Ectodermal cell (in vitro differentiated cells): ENCODE results near the gene IL6R.

Experiments
- H3K27ac ChIP-seq: 2 replicates; pipeline ENCODE4 v1.7.0; 2013; ENCODE audit warnings: mild to moderate bottlenecking, low read depth, low read length; ENCODE audit not compliant: insufficient read depth, poor library complexity, severe bottlenecking
- H3K27me3 ChIP-seq: 2 replicates; pipeline ENCODE4 v1.7.0; 2013; ENCODE audit warnings: mild to moderate bottlenecking, low read length; ENCODE audit not compliant: insufficient read depth, control insufficient read depth, poor library complexity, severe bottlenecking
- H3K36me3 ChIP-seq: one replicate; pipeline ENCODE4 v1.7.0; 2013; ENCODE audit warnings: low read length; ENCODE audit not compliant: control insufficient read depth, insufficient read depth
- H3K4me1 ChIP-seq: one replicate; pipeline ENCODE4 v1.7.0; 2013; ENCODE audit warnings: low read length; ENCODE audit not compliant: control insufficient read depth, insufficient read depth
- H3K4me3 ChIP-seq: 2 replicates; pipeline ENCODE4 v1.7.0; 2013; ENCODE audit warnings: low read depth, low read length, control low read depth; ENCODE audit not compliant: insufficient read depth
- H3K9me3 ChIP-seq: 2 replicates; pipeline ENCODE4 v1.7.0; 2013; ENCODE audit warnings: mild to moderate bottlenecking, low read length, moderate library complexity; ENCODE audit not compliant: control insufficient read depth
- WGBS, 2 experiments: methylation state at CpG; one replicate each; pipeline ENCODE4 v1.1.7; 2013; ENCODE audit warnings: missing lambda C conversion rate in 2 of 2; 5-methylcytosine and 5-hydroxymethylcytosine counted together

IL6R gene

DNA sequence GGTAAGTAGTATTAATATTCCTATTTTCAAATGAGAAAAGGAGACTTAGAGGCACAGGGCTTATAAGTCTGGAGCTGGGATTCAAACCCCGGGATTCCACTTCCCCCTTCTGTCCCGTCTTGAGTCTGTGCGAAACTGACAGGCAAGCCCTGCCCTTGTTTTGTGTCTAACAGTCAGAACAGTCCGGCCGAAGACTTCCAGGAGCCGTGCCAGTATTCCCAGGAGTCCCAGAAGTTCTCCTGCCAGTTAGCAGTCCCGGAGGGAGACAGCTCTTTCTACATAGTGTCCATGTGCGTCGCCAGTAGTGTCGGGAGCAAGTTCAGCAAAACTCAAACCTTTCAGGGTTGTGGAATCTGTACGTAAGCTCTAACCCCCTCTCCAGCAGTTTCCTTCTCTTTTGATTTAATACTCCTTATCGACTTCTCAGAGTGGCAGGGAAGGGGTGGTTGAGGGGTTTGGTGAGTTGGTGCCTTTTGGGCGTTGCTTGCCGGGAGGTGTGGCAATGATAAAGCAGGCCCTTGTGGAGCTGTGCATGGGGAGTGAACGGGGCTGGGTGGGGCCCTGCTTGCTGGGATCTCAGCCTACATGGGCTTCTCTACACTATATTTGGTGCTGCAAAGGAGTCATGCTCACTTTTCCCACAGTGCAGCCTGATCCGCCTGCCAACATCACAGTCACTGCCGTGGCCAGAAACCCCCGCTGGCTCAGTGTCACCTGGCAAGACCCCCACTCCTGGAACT lies 29.4 kb downstream of the IL6R start:
- Histone ChIP-seq H3K4me1 (peaks cover 16% of the 10 kb centered on the region), H3K27me3 (no peaks in the 10 kb centered on the region), H3K4me3 (no peak overlapping the region), H3K27ac (no peak overlapping the region), H3K36me3 (no peaks in the 10 kb centered on the region), H3K9me3 (no peaks in the 10 kb centered on the region)
- 90 to 91% methylated on average over 18 of the region's 18 CpGs for WGBS, 2 experiments

- WGBS, 2 experiments, result 94 to 95% methylated on average over 15 of the region's 15 CpGs
- Histone ChIP-seq H3K4me1 (peaks cover 10% of the 10 kb centered on the region), H3K36me3 (no peaks in the 10 kb centered on the region), H3K9me3 (no peaks in the 10 kb centered on the region), H3K27me3 (no peaks in the 10 kb centered on the region), H3K4me3 (no peak overlapping the region), H3K27ac (no peak overlapping the region)
Measured at GRCh38 chr1:154435599-154436200, 30.6 kb downstream of the IL6R start.

DNA sequence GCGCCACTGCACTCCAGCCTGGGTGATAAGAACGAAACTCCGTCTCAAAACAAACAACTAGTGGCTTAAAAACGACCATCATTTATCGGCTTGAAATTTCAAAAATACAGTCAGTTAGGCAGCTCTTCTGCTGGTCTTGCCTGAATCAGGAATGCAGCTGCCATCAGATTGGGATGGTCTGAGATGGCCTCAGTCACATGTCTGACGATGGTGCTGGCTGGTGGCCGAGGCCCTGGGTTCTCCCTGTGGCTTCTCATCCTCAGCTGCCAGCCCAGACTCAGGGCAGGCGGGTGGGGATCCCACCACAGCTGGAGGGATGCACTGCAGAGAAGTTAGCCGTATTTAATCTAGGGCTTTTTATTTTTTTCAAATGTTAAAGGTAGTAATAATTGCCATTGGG lies 31.3 kb downstream of the IL6R start:
- no peaks in the 10 kb centered on the region for H3K9me3 ChIP-seq
- no peak overlapping the region for H3K27ac ChIP-seq
- WGBS, 2 experiments, result 91 to 93% methylated on average over 9 of the region's 9 CpGs
- peaks cover 7% of the 10 kb centered on the region for H3K4me1 ChIP-seq
- no peaks in the 10 kb centered on the region for H3K36me3 ChIP-seq
- H3K4me3 ChIP-seq, result no peak overlapping the region
- H3K27me3 ChIP-seq, result no peaks in the 10 kb centered on the region

DNA sequence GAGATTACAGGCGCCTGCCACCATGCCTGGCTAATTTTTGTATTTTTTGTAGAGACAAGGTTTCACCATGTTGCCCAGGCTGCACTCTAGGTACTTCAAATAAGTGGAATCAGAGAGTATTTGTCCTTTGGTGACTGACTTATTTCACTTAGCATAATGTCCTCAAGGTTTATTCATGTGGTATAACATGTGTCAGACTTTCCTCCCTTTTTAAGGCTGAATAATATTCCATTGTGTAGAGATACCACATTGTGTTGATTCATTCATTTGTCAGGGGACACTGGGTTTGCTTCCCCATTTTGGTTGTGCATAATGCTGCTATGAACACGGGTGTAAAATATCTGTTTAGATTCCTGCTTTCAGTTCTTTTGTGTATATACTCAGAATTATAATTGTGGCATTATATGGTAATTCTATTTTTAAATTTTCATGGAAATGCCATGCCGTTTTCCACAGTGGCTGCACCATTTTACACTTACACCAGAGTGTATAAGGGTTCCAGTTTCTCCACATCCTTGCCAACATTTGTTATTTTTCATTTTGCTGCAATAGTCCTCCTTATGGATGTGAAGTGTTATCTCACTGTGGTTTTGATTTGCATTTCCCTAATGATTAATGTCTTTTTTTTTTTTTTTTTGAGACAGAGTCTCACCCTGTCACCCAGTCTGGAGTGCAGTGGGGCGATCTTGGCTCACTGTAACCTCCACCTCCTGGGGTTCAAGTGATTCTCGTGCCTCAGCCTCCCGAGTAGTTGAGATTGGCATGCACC lies 35.1 kb downstream of the IL6R start:
- no peaks in the 10 kb centered on the region for H3K27me3 ChIP-seq
- WGBS, 2 experiments, result 87 to 91% methylated on average over 5 to 6 of the region's 6 CpGs
- H3K9me3 ChIP-seq, result no peaks in the 10 kb centered on the region
- no peak overlapping the region for H3K4me3 ChIP-seq
- H3K36me3 ChIP-seq, result no peaks in the 10 kb centered on the region
- H3K4me1 ChIP-seq, result no peaks in the 10 kb centered on the region
- H3K27ac ChIP-seq, result no peak overlapping the region

DNA sequence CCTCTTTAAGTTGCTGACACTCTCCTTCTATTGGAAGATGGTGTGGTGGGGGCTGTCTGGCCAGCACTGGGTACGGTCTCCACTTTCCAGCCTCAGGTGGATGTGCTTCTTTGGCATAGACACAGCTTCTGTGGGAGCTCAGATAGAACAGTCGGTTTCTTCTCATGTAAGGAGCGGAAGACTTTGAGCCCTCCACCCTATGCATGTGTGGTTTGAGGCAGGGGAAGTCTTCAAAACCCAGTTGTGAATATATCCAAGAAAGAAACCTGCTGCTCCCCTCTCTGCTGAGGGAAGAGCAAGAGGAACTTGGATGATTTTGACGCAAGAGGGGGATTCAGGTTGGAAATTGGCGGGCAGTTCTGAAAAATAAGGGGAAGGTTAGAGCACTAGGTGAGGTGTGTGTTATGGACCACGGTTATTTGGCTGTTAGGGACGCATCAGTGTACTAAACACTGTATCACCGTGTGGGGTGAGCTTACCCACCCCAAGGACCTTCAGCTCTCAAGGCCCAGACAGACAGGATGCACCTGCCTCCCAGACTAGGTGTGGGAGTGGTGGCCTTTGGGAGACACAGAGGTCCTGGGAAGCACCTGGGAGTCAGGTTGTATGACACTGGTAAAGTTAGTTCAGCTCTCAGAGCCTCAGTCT lies 36.2 kb downstream of the IL6R start:
- no peaks in the 10 kb centered on the region for H3K27me3 ChIP-seq
- 95% methylated on average over 8 of the region's 8 CpGs for WGBS, 2 experiments

GRCh38 chr1:154442006-154442740 lies 37.0 kb downstream of the IL6R start:
- no peak overlapping the region for H3K27ac ChIP-seq
- no peaks in the 10 kb centered on the region for H3K9me3 ChIP-seq
- no peaks in the 10 kb centered on the region for H3K36me3 ChIP-seq
- H3K4me3 ChIP-seq, result no peak overlapping the region
- H3K4me1 ChIP-seq, result no peaks in the 10 kb centered on the region
- 86% methylated on average over 13 of the region's 13 CpGs for WGBS, 2 experiments
- H3K27me3 ChIP-seq, result no peaks in the 10 kb centered on the region

More for the DNA sequence above, 36.2 kb downstream of the IL6R start:
- Histone ChIP-seq H3K4me3 (no peak overlapping the region), H3K9me3 (no peaks in the 10 kb centered on the region), H3K27ac (no peak overlapping the region), H3K4me1 (no peaks in the 10 kb centered on the region), H3K36me3 (no peaks in the 10 kb centered on the region)

GRCh38 chr1:154443274-154444013 lies 38.3 kb downstream of the IL6R start:
- WGBS, 2 experiments, result 93 to 96% methylated on average over 8 of the region's 8 CpGs
- Histone ChIP-seq H3K27me3 (no peaks in the 10 kb centered on the region), H3K9me3 (no peaks in the 10 kb centered on the region), H3K27ac (no peak overlapping the region), H3K4me1 (no peaks in the 10 kb centered on the region), H3K4me3 (no peak overlapping the region), H3K36me3 (no peaks in the 10 kb centered on the region)

- H3K36me3 ChIP-seq, result no peaks in the 10 kb centered on the region
- no peaks in the 10 kb centered on the region for H3K9me3 ChIP-seq
- H3K27ac ChIP-seq, result no peak overlapping the region
- no peak overlapping the region for H3K4me3 ChIP-seq
- 78 to 82% methylated on average over 7 of the region's 7 CpGs for WGBS, 2 experiments
- no peaks in the 10 kb centered on the region for H3K4me1 ChIP-seq
- no peaks in the 10 kb centered on the region for H3K27me3 ChIP-seq
Measured at GRCh38 chr1:154445040-154445472, 39.9 kb downstream of the IL6R start.

GRCh38 chr1:154446292-154446691 lies 41.1 kb downstream of the IL6R start:
- Histone ChIP-seq H3K9me3 (no peaks in the 10 kb centered on the region), H3K4me1 (no peaks in the 10 kb centered on the region), H3K4me3 (no peak overlapping the region), H3K27ac (no peak overlapping the region), H3K27me3 (no peaks in the 10 kb centered on the region), H3K36me3 (no peaks in the 10 kb centered on the region)
- 92% methylated on average over 9 to 10 of the region's 10 CpGs for WGBS, 2 experiments
